Vein endothelial cell (primary cell): ENCODE data around the gene PKIG. TPM values are rescaled to one million over a fixed set of nuclear protein-coding genes. Genes with fewer than 3 reads are reported as not detected.

ENCODE experiments used
- total RNA-seq: library from RNA; depleted of rRNA; stranded (reverse); fragments of >200 nt; gene quantifications from 2 replicates; pipeline ENCODE4 v1.2.3, GENCODE V29; 2012

The PKIG gene
- total RNA-seq = 258 and 286 TPM in 2 replicates

DNA sequence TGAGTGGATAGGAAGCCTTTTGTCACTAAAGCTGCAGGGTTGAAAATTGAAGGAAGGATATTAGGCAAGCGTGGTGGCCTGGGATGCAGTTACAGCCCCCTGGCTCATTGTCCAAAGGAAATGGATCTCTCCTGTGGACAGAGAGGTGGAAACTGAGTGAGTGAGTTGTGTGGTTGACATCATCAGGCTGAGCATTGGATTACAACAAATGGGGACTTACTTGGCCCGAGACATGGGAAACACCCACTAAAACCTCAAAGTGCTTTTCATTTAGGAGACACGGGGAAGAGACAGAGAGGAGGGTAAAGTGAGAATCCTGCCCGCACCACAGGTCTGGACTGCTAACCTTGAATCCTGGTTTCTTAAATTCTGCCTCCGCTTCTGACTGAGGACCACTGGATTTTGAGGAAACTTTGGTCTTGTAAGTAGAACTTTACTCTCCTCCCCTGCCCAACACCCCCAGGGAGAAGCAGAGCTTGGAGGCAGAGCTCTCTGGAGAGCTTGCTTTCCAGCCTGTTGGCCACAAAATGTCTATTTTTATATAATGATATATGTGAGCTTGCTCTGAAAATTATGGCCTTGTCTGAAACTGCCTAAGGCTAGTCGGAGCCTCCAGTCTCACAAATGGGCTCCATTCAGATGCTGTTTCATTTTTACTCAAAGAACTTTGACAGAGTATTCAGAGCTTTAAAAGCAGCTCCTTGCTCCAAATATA, at the start of gene PKIG:
PKIG (plus strand) TSS at position 269 of the 715 bp plus-strand sequence. CDS start 31,978 bp downstream, outside the sequence.

DNA sequence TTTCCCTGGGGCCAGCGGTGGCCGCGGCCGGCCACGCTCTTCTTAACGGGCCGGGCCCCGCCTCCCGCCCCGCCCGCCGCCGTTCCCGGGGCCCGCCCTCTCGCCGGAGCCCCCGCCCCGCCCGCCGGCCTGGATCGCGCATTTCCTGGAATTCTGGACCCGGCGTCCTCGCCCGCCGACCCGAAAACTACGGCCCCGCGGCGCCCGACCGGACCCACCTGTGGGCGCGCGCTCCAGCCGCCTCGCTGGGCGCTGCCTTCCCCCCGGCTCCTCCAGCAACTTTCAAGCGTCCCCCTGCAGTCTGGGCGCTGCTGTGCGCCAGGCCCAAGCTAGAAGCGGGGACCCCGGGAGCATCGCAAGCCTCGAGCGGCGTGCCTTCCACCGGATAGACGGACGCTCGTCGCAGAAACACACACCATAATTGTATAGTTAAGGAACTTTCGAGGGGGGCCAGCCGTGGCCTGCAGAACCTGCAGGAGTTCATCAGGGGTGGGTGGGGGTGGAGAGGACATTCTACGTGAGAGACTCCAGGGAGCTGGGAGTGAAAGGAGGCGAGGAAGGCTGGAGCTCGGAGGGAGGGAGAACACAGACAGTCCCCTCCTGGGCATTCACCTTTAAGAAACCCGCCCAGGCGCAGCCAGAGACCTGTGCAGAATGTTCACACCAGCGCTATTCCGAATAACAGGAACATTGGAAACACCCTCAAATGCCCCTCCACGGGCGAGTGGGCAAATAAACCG, 69.5 kb downstream of the PKIG start, which contains the start of gene ADA:
ADA (minus strand) TSS at position 16 of the 740 bp plus-strand sequence. CDS start 92 bp downstream, outside the sequence.

Other genes with a start within 250 kb of the PKIG start
- gene R3HDML, start 245.5 kb upstream of the PKIG start, total RNA-seq = not detected in 2 replicates
- not detected in 2 replicates for gene HNF4A, start 226.9 kb upstream of the PKIG start, total RNA-seq
- gene TTPAL, start 106.7 kb upstream of the PKIG start, total RNA-seq = 7.5 and 8.2 TPM in 2 replicates
- gene SERINC3, start 60.5 kb upstream of the PKIG start, total RNA-seq = 111 and 135 TPM in 2 replicates
- 13.3 and 29.7 TPM in 2 replicates for gene ADA, start 69.1 kb downstream of the PKIG start, total RNA-seq
- gene CCN5, start 132.8 kb downstream of the PKIG start, total RNA-seq = under 0.01 TPM in 1 of 2 replicates, not detected in the other
- not detected in 2 replicates for gene KCNK15, start 163.3 kb downstream of the PKIG start, total RNA-seq
- not detected in 2 replicates for gene RIMS4, start 228.0 kb downstream of the PKIG start, total RNA-seq